Measurements from ENCODE around the gene R3HCC1L. TPM values are rescaled to one million over a fixed set of nuclear protein-coding genes. Genes with fewer than 3 reads are reported as not detected.

Gene R3HCC1L
- total RNA-seq, 2 donors from 2014 or later = 7.1 to 8.4 TPM

- no peak for DNase-seq (ENCODE audit: low spot score)
- intact Hi-C loops (cut with DNase I) = no loop called here
Measured at GRCh38 chr10:98253499-98253898, 119.0 kb downstream of the R3HCC1L start.

DNA sequence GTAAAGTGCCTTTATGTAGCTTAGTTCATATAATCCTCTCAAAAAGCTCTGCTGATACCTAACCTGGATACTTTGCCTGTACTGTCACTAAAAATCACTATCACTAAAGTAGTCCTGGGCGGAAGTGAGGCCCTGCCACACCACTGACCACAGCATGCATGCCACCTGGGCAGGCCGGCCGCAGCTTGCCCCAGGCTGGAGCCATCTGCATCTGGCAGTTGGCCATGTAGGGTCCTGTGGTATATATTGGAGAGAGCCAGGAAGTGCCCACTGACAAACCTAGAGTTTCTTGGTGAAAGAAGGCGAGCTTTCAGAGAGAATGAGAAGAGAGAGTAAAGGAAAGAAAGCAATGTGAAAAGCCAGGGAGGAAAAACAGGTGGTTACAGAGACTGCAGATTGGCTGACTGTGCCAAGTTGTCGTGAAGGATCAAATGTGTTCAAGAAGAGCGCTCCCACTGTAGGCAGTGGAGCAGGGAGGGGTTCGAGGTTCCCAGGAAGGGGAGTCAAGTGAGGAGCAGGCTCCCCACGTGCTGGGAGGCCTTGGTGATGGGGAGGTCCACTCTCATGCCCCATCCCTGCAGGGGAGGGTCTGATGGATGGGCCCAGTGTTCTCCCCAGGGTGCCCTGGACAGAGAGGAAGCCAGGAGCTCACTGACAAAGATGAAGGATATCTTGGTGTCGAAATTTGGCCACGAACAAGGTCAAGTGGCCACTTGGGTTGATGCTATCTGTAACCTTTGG, 119.9 kb downstream of the R3HCC1L start:
- intact Hi-C loops (cut with DNase I) = no loop called here
- no peak for DNase-seq (ENCODE audit: low spot score)

- intact Hi-C loops (cut with DNase I) = no loop called here
- no peak for DNase-seq (ENCODE audit: low spot score)
Measured at GRCh38 chr10:98255146-98255877, 120.9 kb downstream of the R3HCC1L start.

- intact Hi-C loops (cut with DNase I) = no loop called here
- DNase-seq (ENCODE audit: low spot score) = no peak
Measured at GRCh38 chr10:98256692-98257091, 122.2 kb downstream of the R3HCC1L start.

- no peak for DNase-seq (ENCODE audit: low spot score)
- intact Hi-C loops (cut with DNase I) = no loop called here
Measured at GRCh38 chr10:98257198-98257597, 122.7 kb downstream of the R3HCC1L start.

DNA sequence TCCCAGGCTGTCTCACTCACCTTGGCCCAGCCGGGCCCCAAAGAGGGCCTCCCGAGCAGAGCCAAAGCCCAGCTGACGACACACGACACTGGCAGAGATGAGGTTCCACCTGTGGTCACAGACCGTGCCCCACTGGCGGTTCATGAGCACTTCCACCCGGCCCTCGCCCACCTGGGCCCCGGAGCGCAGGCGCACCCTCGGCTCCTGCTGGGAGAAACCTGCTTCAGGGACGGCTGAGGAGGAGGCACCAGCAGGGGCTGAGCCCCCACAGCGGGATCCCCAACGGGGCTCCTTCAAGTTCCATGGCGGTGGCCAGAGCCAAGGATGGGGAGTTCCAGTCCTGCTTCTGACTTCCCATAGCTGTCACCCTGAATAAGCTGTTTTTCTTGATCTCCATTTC, 123.5 kb downstream of the R3HCC1L start:
- intact Hi-C loops (cut with DNase I) = no loop called here

GRCh38 chr10:98258683-98259454, 124.4 kb downstream of the R3HCC1L start:
- intact Hi-C loops (cut with DNase I) = no loop called here
- DNase-seq (ENCODE audit: low spot score) = no peak

More for the DNA sequence above, 123.5 kb downstream of the R3HCC1L start:
- no peak for DNase-seq (ENCODE audit: low spot score)

- no peak for DNase-seq (ENCODE audit: low spot score)
- intact Hi-C loops (cut with DNase I) = loop anchor here in 1 of 2 donors (10.0 kb wide), 1 partner anchor 55 kb away; no protein-coding TSS in a partner anchor
Measured at GRCh38 chr10:98259606-98260315, 125.3 kb downstream of the R3HCC1L start.

DNA sequence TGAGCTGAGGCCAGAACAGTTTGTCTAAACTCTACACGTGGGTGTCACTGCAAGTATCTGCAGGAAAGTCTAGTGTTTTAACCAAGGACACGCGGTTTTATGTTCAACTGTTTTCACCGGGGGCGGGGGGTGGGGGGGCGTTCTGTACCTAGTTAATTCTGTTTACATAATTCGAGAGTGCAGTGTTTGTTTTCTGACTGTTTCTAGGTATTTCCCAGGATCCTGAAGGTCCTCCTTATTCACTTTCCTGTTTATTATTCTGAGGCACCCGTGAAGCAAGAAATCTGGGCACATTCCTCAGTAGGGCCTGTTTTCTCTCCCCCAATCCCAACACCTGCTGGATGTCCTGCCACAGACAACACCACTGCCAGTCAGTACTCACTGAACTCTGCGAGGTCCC, 125.9 kb downstream of the R3HCC1L start:
- intact Hi-C loops (cut with DNase I) = loop anchor here in 1 of 2 donors (10.0 kb wide), 1 partner anchor 54 kb away; no protein-coding TSS in a partner anchor
- no peak for DNase-seq (ENCODE audit: low spot score)

DNA sequence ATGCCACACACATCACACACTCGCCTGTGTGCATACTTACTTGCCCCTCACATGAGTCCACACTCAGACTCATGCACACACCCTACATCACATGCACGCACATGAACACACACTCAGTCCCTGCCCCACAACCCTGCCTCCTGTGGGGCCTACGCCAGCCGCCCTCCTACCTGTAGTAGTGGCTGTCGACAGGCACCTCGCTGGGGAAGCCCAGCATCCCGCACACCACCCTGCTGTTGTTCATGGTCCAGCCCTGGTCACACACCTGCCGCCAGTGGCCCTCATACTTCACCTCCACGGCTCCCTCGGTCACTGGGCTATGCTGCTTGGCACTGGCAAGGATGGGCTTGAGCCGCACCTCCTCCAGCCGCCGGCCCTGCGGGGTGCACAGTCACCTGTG, 126.3 kb downstream of the R3HCC1L start:
- intact Hi-C loops (cut with DNase I) = loop anchor here in 1 of 2 donors (10.0 kb wide), 1 partner anchor 54 kb away; no protein-coding TSS in a partner anchor
- no peak for DNase-seq (ENCODE audit: low spot score)

DNA sequence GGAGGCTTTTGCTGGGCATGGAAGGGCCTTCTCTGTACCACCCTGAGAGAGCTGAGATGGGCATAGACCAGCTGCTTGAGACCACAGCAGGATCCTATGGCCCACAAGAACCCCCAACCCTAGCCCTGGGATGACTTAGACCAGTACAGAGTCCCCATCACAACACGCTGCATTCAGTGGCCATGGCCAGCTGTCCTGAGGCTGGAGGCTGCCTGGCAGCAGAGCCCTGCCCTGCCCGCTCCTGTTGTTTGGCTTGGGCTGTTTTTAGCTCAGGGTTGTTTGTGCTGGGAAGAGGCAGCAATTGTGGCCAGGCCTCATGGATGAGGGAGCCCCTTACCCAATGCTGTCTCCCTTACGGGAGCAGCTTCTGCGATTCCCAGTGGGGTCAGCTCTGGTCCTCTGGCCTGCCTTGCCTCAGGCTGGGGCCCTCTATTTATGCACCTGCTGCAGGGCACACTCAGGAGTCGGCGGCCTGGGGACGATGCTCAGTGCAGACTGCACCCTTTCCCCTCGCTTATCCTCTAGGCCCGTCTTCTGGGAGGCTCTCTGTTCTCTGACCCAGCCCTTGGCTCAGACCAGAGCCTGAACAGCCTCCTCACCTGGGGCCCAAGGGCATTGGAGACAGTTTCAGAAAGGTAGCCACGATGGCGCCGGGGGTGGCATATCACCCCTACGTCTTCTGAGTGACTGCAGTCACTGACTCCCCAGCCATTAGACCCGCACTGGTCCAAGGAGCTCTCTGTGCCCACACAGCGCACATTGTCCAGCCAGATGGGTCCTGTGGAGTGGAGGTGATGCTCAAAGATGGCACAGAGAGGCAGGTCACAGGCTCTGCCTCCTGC, 127.2 kb downstream of the R3HCC1L start:
- DNase-seq (ENCODE audit: low spot score) = no peak
- intact Hi-C loops (cut with DNase I) = loop anchor here in 1 of 2 donors (10.0 kb wide), 1 partner anchor 53 kb away; no protein-coding TSS in a partner anchor

DNA sequence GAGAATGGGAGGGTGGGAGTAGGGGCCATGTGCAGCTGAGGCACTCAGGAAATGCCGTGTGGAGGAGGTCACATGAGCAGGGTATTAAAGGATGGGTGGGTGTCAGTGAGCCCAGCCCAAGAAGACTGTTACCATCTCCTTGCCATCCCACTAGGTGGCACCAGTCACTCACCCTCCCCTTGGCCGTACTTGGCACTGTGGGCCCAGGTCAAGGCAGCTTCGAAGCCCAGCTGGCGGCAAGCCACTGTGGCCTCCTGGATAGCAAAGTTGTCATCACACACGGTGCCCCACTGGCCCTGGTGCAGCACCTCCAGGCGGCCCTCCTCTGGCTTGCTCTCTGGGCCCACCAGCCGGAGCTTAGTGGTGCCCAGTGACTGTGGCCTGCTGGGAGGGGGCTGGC, 128.1 kb downstream of the R3HCC1L start:
- no peak for DNase-seq (ENCODE audit: low spot score)
- intact Hi-C loops (cut with DNase I) = loop anchor here in 1 of 2 donors (10.0 kb wide), 1 partner anchor 52 kb away; no protein-coding TSS in a partner anchor

GRCh38 chr10:98263088-98263487, 128.6 kb downstream of the R3HCC1L start:
- intact Hi-C loops (cut with DNase I) = loop anchor here in 1 of 2 donors (10.0 kb wide), 1 partner anchor 52 kb away; no protein-coding TSS in a partner anchor
- DNase-seq (ENCODE audit: low spot score) = no peak

GRCh38 chr10:98264378-98265065, 130.1 kb downstream of the R3HCC1L start:
- no peak for DNase-seq (ENCODE audit: low spot score)
- intact Hi-C loops (cut with DNase I) = loop anchor here in 1 of 2 donors (10.0 kb wide), 1 partner anchor 50 kb away; no protein-coding TSS in a partner anchor

DNA sequence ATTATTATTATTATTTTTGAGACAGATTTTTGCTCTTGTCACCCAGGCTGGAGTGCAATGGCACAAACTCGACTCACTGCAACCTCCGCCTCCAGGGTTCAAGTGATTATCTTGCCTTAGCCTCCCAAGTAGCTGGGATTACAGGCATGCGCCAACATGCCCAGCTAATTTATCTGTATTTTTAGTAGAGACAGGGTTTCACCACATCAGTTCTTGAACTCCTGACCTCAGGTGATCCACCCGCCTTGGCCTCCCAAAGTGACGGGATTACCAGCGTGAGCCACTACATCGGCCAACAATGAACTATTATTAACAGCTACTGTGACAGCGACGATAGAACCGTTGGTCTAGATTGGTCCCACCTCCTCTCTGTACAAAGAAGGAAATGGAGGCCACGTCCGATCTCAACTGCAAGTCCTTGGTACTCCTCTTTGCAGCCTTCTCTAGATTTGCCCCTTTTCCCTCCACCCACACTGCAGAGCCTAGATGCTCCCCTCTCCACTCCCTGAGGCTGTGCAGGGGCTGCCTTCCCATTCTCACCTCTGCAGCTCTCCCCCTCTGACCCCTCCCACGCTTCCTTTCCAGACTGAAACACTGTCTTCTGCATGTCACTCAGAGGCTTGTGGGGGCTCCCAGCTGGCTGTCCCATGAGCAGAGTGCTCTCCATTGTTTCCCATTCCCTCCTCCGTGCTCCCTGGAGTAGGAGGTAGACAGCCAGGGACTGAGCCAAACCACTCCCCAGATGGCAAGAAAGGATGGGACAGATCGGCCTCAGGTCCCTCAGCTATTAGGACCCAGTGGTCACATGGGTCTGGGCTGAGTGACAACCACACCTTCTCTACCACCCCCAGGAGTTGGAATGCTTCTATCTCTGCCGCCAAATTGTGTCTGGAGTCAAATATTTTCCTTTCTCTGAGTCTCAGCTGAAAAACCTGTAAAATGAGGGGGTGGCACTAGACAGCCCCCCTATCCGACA, 131.2 kb downstream of the R3HCC1L start:
- intact Hi-C loops (cut with DNase I) = loop anchor here in 1 of 2 donors (10.0 kb wide), 1 partner anchor 49 kb away; no protein-coding TSS in a partner anchor
- no peak for DNase-seq (ENCODE audit: low spot score)

DNA sequence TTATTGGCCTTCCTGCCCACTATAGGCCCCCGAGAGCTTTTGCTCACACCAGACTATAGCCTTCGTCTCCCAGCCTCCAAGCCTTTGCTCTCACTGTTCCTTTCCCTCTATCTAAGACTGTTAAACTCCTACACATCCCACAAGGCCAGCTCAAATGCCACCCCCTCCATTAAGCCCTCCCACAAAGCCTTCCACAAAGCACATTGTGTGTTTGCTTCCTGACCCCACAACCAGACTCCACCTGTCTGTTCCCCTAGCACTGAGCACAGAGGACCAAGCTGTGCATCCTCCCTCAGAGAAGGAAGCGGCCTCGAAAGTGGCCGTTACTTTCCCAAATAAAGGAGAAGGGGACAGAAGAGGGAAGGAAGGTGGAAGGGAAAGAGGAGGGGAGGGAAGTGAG, 132.2 kb downstream of the R3HCC1L start:
- intact Hi-C loops (cut with DNase I) = loop anchor here (1.0 to 10.0 kb wide), 2 partner anchors 42 to 48 kb away; no protein-coding TSS in a partner anchor
- no peak for DNase-seq (ENCODE audit: low spot score)
